Transverse colon (tissue), 4 donors: ENCODE data around the gene CDC42BPB. TPM values are rescaled to one million over a fixed set of nuclear protein-coding genes. Genes with fewer than 3 reads are reported as not detected.

Experiments used
- DNase-seq: peaks from one replicate; pipeline ENCODE4 v3.0.0-alpha.2; 2019
- H3K27ac ChIP-seq, 4 donors: fragments of 200-600 bp; sonication (generic); 2 replicates each; pipeline ENCODE4 v1.5.1; 2016 to 2018; ENCODE audit warnings: inconsistent platforms in 4 of 4
- H3K27me3 ChIP-seq: fragments of 200-600 bp; sonication (generic); 2 replicates; pipeline ENCODE4 v1.5.1; 2017; ENCODE audit warnings: inconsistent platforms
- H3K36me3 ChIP-seq, 4 donors: fragments of 200-600 bp; sonication (generic); 2 replicates each; pipeline ENCODE4 v1.5.1; 2017 to 2019; ENCODE audit warnings: inconsistent platforms in 4 of 4
- H3K4me1 ChIP-seq, 4 donors: fragments of 200-600 bp; sonication (generic); 2 replicates each; pipeline ENCODE4 v1.5.1; 2017 to 2020; ENCODE audit warnings: inconsistent platforms in 4 of 4
- H3K4me3 ChIP-seq, 4 donors: fragments of 200-600 bp; sonication (generic); 1 replicate in 1 of 4; 2 replicates in 3 of 4; pipeline versions ENCODE4 v1.5.1 to v1.6.1; 2017 to 2019; ENCODE audit warnings: inconsistent platforms in 4 of 4
- H3K9me3 ChIP-seq, 2 donors: fragments of 200-600 bp; sonication (generic); 2 replicates each; pipeline ENCODE4 v1.5.1; 2017 to 2019; ENCODE audit warnings: inconsistent platforms in 2 of 2
- EP300 ChIP-seq: sonication (generic); formaldehyde crosslinking; IDR thresholded peaks from one replicate; pipeline ENCODE4 v1.6.1; 2017; ENCODE audit warnings: antibody characterized with exemption, low read depth
- POLR2A ChIP-seq: fragments of 450-650 bp; IDR thresholded peaks from one replicate; pipeline ENCODE4 v1.6.1; 2016; ENCODE audit warnings: antibody characterized with exemption, mild to moderate bottlenecking, moderate library complexity
- POLR2AphosphoS5 ChIP-seq, 3 donors: sonication (generic); formaldehyde crosslinking; IDR thresholded peaks; one replicate each; pipeline ENCODE4 v1.6.1; 2016; ENCODE audit warnings: antibody characterized with exemption in 3 of 3
- WGBS, 2 donors: methylation state at CpG; one replicate each; pipeline ENCODE4 v1.1.5; 2018; ENCODE audit warnings: low coverage in 1 of 2; 5-methylcytosine and 5-hydroxymethylcytosine counted together
- in situ Hi-C, 4 donors: fragments of 200-750 bp; cut with MboI; loops; one replicate each; pipeline versions ENCODE4 v1.15.0 to v1.15.1; 2017; ENCODE audit warnings: low sequenced_read_pairs in 3 of 4, low pct_ligation_motif_present in 1 of 4, low pct_unique_long_range_greater_than_20kb in 1 of 4
- intact Hi-C: fragments of 100-400 bp; cut with DNase I; formaldehyde crosslinking; loops from one replicate; pipeline ENCODE4 v1.15.1; 2023; ENCODE audit warnings: low total_unique reads
- total RNA-seq, 4 donors: library from RNA; depleted of rRNA; stranded (reverse); fragments of >200 nt; gene quantifications; one replicate each; pipeline ENCODE4 v1.1.0, GENCODE V29; 2016
- TF ChIP-seq, protein P1 (sequence below), 5 experiments: fragments of 200-600 bp in 3 of 5; fragments of 450-650 bp in 2 of 5; sonication (generic) in 3 of 5; IDR thresholded peaks; 1 replicate in 2 of 5; 2 replicates in 3 of 5; pipeline ENCODE4 v1.5.1; 2016 to 2017; ENCODE audit warnings: antibody characterized with exemption in 5 of 5, inconsistent platforms in 3 of 5, mild to moderate bottlenecking in 2 of 5, moderate library complexity in 1 of 5

The CDC42BPB gene
- total RNA-seq, 4 donors from 2014 or later = 109 to 160 (median 123) TPM

DNA sequence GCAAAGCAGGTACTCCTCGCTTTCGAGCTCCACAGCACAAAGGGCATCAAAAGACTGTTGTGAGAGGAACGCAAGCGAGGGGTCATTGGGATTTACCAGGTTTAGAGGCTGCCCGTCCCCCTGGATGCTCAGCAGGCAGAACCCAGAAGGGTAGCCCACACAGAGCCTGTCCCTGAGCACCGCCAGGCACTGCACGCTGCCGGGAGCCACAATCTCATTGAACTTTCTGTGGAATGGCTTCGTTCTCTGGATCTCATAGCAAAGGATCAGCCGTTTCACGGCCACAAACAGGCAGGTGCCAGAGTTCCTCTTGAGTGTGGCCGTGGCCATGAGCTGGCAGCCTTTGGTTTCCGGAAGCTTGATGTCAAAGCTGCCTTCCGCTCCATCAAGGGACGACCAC, 113.4 kb downstream of the CDC42BPB start:
- peaks cover 0 to 41% (median 19%) of the 10 kb centered on the region in 4 donors for H3K36me3 ChIP-seq
- H3K9me3 ChIP-seq = no peaks in the 10 kb centered on the region
- H3K27me3 ChIP-seq = no peaks in the 10 kb centered on the region
- H3K27ac ChIP-seq = no peak overlapping the region
- in situ Hi-C loops = no loop called here
- DNase-seq = no peak
- H3K4me1 ChIP-seq = peaks cover 6 to 12% (median 8%) of the 10 kb centered on the region in 4 donors
- no peak overlapping the region for H3K4me3 ChIP-seq
- TF ChIP-seq, protein P1, sequence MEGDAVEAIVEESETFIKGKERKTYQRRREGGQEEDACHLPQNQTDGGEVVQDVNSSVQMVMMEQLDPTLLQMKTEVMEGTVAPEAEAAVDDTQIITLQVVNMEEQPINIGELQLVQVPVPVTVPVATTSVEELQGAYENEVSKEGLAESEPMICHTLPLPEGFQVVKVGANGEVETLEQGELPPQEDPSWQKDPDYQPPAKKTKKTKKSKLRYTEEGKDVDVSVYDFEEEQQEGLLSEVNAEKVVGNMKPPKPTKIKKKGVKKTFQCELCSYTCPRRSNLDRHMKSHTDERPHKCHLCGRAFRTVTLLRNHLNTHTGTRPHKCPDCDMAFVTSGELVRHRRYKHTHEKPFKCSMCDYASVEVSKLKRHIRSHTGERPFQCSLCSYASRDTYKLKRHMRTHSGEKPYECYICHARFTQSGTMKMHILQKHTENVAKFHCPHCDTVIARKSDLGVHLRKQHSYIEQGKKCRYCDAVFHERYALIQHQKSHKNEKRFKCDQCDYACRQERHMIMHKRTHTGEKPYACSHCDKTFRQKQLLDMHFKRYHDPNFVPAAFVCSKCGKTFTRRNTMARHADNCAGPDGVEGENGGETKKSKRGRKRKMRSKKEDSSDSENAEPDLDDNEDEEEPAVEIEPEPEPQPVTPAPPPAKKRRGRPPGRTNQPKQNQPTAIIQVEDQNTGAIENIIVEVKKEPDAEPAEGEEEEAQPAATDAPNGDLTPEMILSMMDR (IDR thresholded peaks at IDR 0.05) = no peak
- intact Hi-C loops = no loop called here
- 92 to 100% methylated on average over 1 to 15 of the region's 15 CpGs for WGBS, 2 donors

DNA sequence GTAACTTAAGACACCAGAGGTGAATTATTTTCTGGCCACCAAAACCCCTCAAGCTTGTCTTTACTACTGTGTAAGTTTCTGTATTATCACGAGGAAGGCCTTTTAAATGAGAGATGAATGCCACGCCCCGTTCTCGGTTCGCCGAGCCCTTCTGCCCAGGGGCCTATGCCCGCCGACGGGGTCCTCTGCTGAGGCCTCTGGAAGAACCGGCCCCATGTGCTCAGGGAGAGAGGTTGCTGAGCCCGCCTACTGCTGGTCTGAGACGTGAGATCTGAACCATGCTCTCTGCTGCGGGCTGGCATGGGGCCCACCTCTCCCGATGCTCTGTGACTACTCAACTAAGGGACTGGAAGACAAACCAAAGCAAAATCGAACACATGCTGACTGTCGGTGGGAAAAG, 113.9 kb downstream of the CDC42BPB start:
- Histone ChIP-seq H3K27me3 (no peaks in the 10 kb centered on the region), H3K27ac (no peak overlapping the region), H3K4me3 (no peak overlapping the region), H3K4me1 (peaks cover 6 to 12% (median 8%) of the 10 kb centered on the region in 4 donors), H3K36me3 (peaks cover 0 to 41% (median 19%) of the 10 kb centered on the region in 4 donors), H3K9me3 (no peaks in the 10 kb centered on the region)
- intact Hi-C loops = no loop called here
- TF ChIP-seq EP300 (no peak), POLR2AphosphoS5 (IDR thresholded peaks at IDR 0.05) (no peak), POLR2A (no peak)
- TF ChIP-seq, protein P1 (IDR thresholded peaks at IDR 0.05) = no peak
- no peak for DNase-seq
- 93% methylated on average over 16 of the region's 16 CpGs; no CpG with 5 or more reads in 1 of the 2 donors for WGBS, 2 donors
- in situ Hi-C loops = no loop called here

DNA sequence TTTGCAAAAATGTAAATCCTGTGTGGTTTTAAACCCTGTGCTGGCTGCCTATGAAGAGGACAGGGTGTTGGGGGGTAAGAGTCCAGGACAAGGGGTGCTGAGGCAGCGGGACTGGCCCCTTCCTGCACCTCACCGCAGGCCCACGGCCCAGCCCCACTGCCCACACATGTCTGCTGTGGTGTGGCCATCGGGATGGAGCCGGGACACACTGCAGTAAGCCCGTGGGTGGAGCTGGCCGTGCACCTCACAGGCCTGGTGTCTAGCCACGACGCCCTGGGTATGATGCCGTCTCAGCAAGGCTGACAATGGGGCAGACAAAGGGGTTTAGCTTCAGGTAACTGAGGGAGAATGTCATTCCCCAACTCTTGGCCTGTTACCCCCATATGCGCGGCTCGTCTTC, 115.3 kb downstream of the CDC42BPB start:
- peaks cover 0 to 50% (median 18%) of the 10 kb centered on the region in 4 donors for H3K36me3 ChIP-seq
- no peak for DNase-seq
- no peaks in the 10 kb centered on the region for H3K9me3 ChIP-seq
- H3K4me3 ChIP-seq = no peak overlapping the region
- peaks cover 6 to 12% (median 8%) of the 10 kb centered on the region in 4 donors for H3K4me1 ChIP-seq
- H3K27ac ChIP-seq = no peak overlapping the region
- intact Hi-C loops = no loop called here
- in situ Hi-C loops = no loop called here
- H3K27me3 ChIP-seq = no peaks in the 10 kb centered on the region
- 81 to 83% methylated on average over 7 to 13 of the region's 13 CpGs for WGBS, 2 donors
- TF ChIP-seq, protein P1 (IDR thresholded peaks at IDR 0.05) = no peak
- TF ChIP-seq POLR2A (no peak), POLR2AphosphoS5 (IDR thresholded peaks at IDR 0.05) (no peak), EP300 (no peak)

DNA sequence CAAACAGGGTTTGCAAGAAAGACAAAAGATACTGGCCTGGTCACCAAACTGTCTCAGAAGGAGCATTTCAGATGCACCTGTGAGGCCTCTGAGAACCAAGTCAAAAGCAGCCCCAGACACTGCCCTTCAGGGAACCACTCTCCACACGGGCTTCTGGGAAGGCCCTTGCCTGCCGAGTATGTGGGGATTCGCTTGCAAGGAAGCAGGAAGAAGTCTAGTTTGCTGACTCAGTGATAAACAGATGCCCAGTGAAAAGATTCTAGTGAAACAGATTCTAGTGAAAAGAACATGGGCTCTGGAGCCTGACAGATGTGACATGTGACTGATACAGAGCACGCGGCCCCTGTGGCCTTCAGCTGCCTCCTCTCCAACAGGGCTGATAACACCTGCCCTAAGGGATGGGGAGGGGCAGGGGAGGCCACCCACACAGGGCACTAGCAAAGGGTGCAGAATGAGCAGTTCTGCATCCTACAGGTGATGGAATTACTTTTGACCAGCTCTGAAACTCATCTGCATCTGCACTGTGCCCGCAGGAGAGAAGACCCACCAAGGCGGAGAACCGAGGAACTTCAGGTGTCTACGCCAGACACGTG, 115.8 kb downstream of the CDC42BPB start:
- TF ChIP-seq POLR2AphosphoS5 (IDR thresholded peaks at IDR 0.05) = no peak
- TF ChIP-seq, protein P1 (IDR thresholded peaks at IDR 0.05) = no peak
- TF ChIP-seq POLR2A = no peak
- TF ChIP-seq EP300 = no peak
- Histone ChIP-seq H3K9me3 (no peaks in the 10 kb centered on the region), H3K27ac (no peak overlapping the region), H3K4me1 (peaks cover 6 to 12% (median 8%) of the 10 kb centered on the region in 4 donors), H3K4me3 (no peak overlapping the region), H3K27me3 (no peaks in the 10 kb centered on the region), H3K36me3 (peaks cover 0 to 50% (median 15%) of the 10 kb centered on the region in 4 donors)
- no peak for DNase-seq
- 70 to 75% methylated on average over 3 to 10 of the region's 10 CpGs for WGBS, 2 donors
- in situ Hi-C loops (no loop called here), intact Hi-C loops (no loop called here)
